IMR-90 (cell line): Measurements from ENCODE around the gene C8A. TPM values are rescaled to one million over a fixed set of nuclear protein-coding genes. Genes with fewer than 3 reads are reported as not detected.

ENCODE experiments used
- ATAC-seq: fragments of 200-7000 bp; cut with Tn5 transposase; 2 replicates; pipeline ENCODE4 v1.9.1; 2020; ENCODE audit warnings: low read depth, mild to moderate bottlenecking, moderate library complexity
- BruUV-seq: library from RNA; stranded (reverse); fragments of 400-500 nt; replicated peaks from 2 replicates; lab custom pipeline; 2021; lab: Mats Ljungman, UMichigan
- CTCF ChIA-PET: fragments of 300-600 bp; formaldehyde crosslinking; extraction: SDS; loops from one replicate; lab custom pipeline; 2021; ENCODE audit warnings: antibody characterized with exemption; lab: Yijun Ruan, JAX
- POLR2A ChIA-PET: fragments of 300-600 bp; sonication (Branson Sonifier 250); formaldehyde crosslinking; loops from one replicate; lab custom pipeline; 2022; ENCODE audit warnings: antibody characterized with exemption; ENCODE audit not compliant: unreplicated experiment; lab: Charles Lee
- DNase-seq: peaks from one replicate; pipeline ENCODE4 v3.0.0; 2013
- H2AFZ ChIP-seq: replicated peaks from 2 replicates; pipeline ENCODE3; 2013; ENCODE audit warnings: low read length, mild to moderate bottlenecking; ENCODE audit not compliant: poor library complexity
- H2AK5ac ChIP-seq: 2 replicates; pipeline ENCODE4 v1.6.1; 2013; ENCODE audit warnings: low read depth, low read length, inconsistent platforms
- H2AK9ac ChIP-seq: replicated peaks from 2 replicates; pipeline ENCODE3; 2013; ENCODE audit warnings: mild to moderate bottlenecking, low read depth, low read length, moderate library complexity; ENCODE audit not compliant: poor library complexity
- H2BK120ac ChIP-seq: 2 replicates; pipeline ENCODE4 v1.6.1; 2013; ENCODE audit warnings: low read depth, low read length, inconsistent platforms
- H2BK15ac ChIP-seq: 3 replicates; pipeline ENCODE4 v1.6.1; 2013; ENCODE audit warnings: low read depth, low read length, inconsistent platforms
- H2BK20ac ChIP-seq: 2 replicates; pipeline ENCODE4 v1.6.1; 2013; ENCODE audit warnings: low read depth, mild to moderate bottlenecking, inconsistent platforms, low read length, moderate library complexity
- H2BK5ac ChIP-seq: 2 replicates; pipeline ENCODE4 v1.6.1; 2013; ENCODE audit warnings: mild to moderate bottlenecking, low read depth, low read length, inconsistent platforms; ENCODE audit not compliant: poor library complexity, severe bottlenecking
- H3K14ac ChIP-seq: replicated peaks from 2 replicates; pipeline ENCODE4 v1.6.1; 2013; ENCODE audit warnings: low read depth, low read length, inconsistent platforms
- H3K18ac ChIP-seq: 2 replicates; pipeline ENCODE4 v1.6.1; 2013; ENCODE audit warnings: low read depth, low read length, control low read depth
- H3K23ac ChIP-seq: 2 replicates; pipeline ENCODE4 v1.6.1; 2013; ENCODE audit warnings: low read depth, low read length, inconsistent platforms
- H3K27ac ChIP-seq: 2 replicates; pipeline ENCODE4 v1.5.1; 2013; ENCODE audit warnings: mild to moderate bottlenecking, control low read depth, low read length; ENCODE audit not compliant: insufficient read depth
- H3K27me3 ChIP-seq: 2 replicates; pipeline ENCODE4 v1.6.1; 2013; ENCODE audit warnings: low read length; ENCODE audit not compliant: control insufficient read depth, insufficient read depth
- H3K36me3 ChIP-seq: 2 replicates; pipeline ENCODE4 v1.6.1; 2013; ENCODE audit warnings: low read length, mixed read lengths; ENCODE audit not compliant: control insufficient read depth, insufficient read depth
- H3K4ac ChIP-seq: 2 replicates; pipeline ENCODE4 v1.6.1; 2013; ENCODE audit warnings: low read depth, low read length, inconsistent platforms
- H3K4me1 ChIP-seq: 2 replicates; pipeline ENCODE4 v1.6.1; 2013; ENCODE audit warnings: low read length, mixed read lengths; ENCODE audit not compliant: control insufficient read depth, insufficient read depth
- H3K4me2 ChIP-seq: 2 replicates; pipeline ENCODE4 v1.6.1; 2013; ENCODE audit warnings: low read depth, mild to moderate bottlenecking, control low read depth, low read length, moderate library complexity
- H3K4me3 ChIP-seq: 2 replicates; pipeline ENCODE4 v1.5.1; 2013; ENCODE audit warnings: low read depth, mild to moderate bottlenecking, control low read depth, low read length, moderate library complexity; ENCODE audit not compliant: insufficient read depth
- H3K56ac ChIP-seq: 2 replicates; pipeline ENCODE4 v1.6.1; 2013; ENCODE audit warnings: low read length, inconsistent platforms; ENCODE audit not compliant: insufficient read depth; ENCODE audit errors: extremely low read depth
- H3K79me1 ChIP-seq, 2 experiments: 2 replicates each; pipeline ENCODE4 v1.6.1; 2013; ENCODE audit warnings: low read length in 2 of 2, inconsistent platforms in 1 of 2, low read depth in 1 of 2
- H3K9ac ChIP-seq: 2 replicates; pipeline ENCODE4 v1.6.1; 2013; ENCODE audit warnings: low read depth, low read length, control low read depth
- H3K9me1 ChIP-seq: 2 replicates; pipeline ENCODE4 v1.6.1; 2013; ENCODE audit warnings: low read length, inconsistent platforms; ENCODE audit not compliant: insufficient read depth
- H3K9me3 ChIP-seq: 2 replicates; pipeline ENCODE4 v1.6.1; 2013; ENCODE audit warnings: low read length; ENCODE audit not compliant: control insufficient read depth, insufficient read depth
- H4K20me1 ChIP-seq: 2 replicates; pipeline ENCODE4 v1.6.1; 2013; ENCODE audit warnings: low read length, inconsistent platforms; ENCODE audit not compliant: insufficient read depth
- H4K5ac ChIP-seq: 2 replicates; pipeline ENCODE4 v1.6.1; 2013; ENCODE audit warnings: mild to moderate bottlenecking, low read depth, low read length, control low read depth
- H4K8ac ChIP-seq, 2 experiments: 2 replicates each; pipeline ENCODE4 v1.6.1; 2013; ENCODE audit warnings: low read depth in 2 of 2, low read length in 2 of 2, control low read depth in 1 of 2, inconsistent platforms in 1 of 2
- H4K91ac ChIP-seq: 2 replicates; pipeline ENCODE4 v1.6.1; 2013; ENCODE audit warnings: low read depth, low read length, inconsistent platforms; ENCODE audit not compliant: insufficient read depth
- BHLHE40 ChIP-seq: fragments of 150-350 bp; IDR thresholded peaks from 2 replicates; pipeline ENCODE4 v1.6.1; 2016; ENCODE audit warnings: mild to moderate bottlenecking, low read depth, low read length
- CHD1 ChIP-seq: IDR thresholded peaks from 2 replicates; pipeline ENCODE4 v1.6.1; 2012; ENCODE audit warnings: low read depth, low read length, improper control_type of control experiment
- MAFK ChIP-seq: IDR thresholded peaks from 2 replicates; pipeline ENCODE4 v1.6.1; 2012; ENCODE audit warnings: low read depth, low read length, improper control_type of control experiment
- MAZ ChIP-seq: IDR thresholded peaks from 2 replicates; pipeline ENCODE4 v1.6.1; 2012; ENCODE audit warnings: low read depth, mild to moderate bottlenecking, low read length, improper control_type of control experiment, moderate library complexity, borderline replicate concordance
- MXI1 ChIP-seq: IDR thresholded peaks from 2 replicates; pipeline ENCODE4 v1.6.1; 2012; ENCODE audit warnings: low read depth, mild to moderate bottlenecking, low read length, moderate library complexity, borderline replicate concordance
- NFE2L2 ChIP-seq: fragments of 150-350 bp; IDR thresholded peaks from 2 replicates; pipeline ENCODE4 v1.6.1; 2016; ENCODE audit warnings: low read depth, mild to moderate bottlenecking, low read length
- RAD21 ChIP-seq: IDR thresholded peaks from 2 replicates; pipeline ENCODE4 v1.6.1; 2012; ENCODE audit warnings: low read length, improper control_type of control experiment
- WGBS, 2 experiments: methylation state at CpG; one replicate each; pipeline versions ENCODE4 v1.1.5 to v1.1.7; 2013; ENCODE audit warnings: missing lambda C conversion rate in 2 of 2; ENCODE audit not compliant: insufficient read length in 1 of 2; ENCODE audit errors: extremely low coverage in 2 of 2; 5-methylcytosine and 5-hydroxymethylcytosine counted together
- dilution Hi-C: fragments of 300-500 bp; cut with HindIII; formaldehyde crosslinking; loops from one replicate; pipeline ENCODE4 v1.14.3; 2018; ENCODE audit warnings: low sequenced_read_pairs; ENCODE audit not compliant: unreplicated experiment
- in situ Hi-C: fragments of 300-500 bp; cut with MboI; formaldehyde crosslinking; loops from 3 replicates; pipeline ENCODE4 v1.14.3; 2019; ENCODE audit warnings: low sequenced_read_pairs, inconsistent platforms, mixed read lengths
- intact Hi-C: fragments of 100-400 bp; cut with micrococcal nuclease; formaldehyde crosslinking; loops from 2 replicates; pipeline ENCODE4 v1.10.0; 2022
- polyA plus RNA-seq, 3 experiments: library from polyadenylated mRNA; depleted of rRNA; stranded (reverse); fragments of >200 nt; gene quantifications; 2 replicates each; pipeline ENCODE4 v1.2.3, GENCODE V29; 2012; ENCODE audit warnings: low replicate concordance in 1 of 3
- total RNA-seq: library from RNA; depleted of rRNA; stranded (reverse); fragments of >200 nt; gene quantifications from 2 replicates; pipeline ENCODE4 v1.2.3, GENCODE V29; 2012
- TF ChIP-seq, protein P1 (sequence below): conservative IDR thresholded peaks from 2 replicates; pipeline ENCODE4 v1.5.1; 2012; ENCODE audit warnings: mild to moderate bottlenecking, low read depth, low read length, improper control_type of control experiment
- TF ChIP-seq, protein P2 (sequence below): fragments of 150-350 bp; IDR thresholded peaks from 2 replicates; pipeline ENCODE4 v1.6.1; 2017; ENCODE audit warnings: mild to moderate bottlenecking, antibody characterized with exemption, low read length, low read depth

Gene C8A
- total and polyA plus RNA-seq, 2 of the 4 experiments (the other 2 are of a cell fraction) = not detected

DNA sequence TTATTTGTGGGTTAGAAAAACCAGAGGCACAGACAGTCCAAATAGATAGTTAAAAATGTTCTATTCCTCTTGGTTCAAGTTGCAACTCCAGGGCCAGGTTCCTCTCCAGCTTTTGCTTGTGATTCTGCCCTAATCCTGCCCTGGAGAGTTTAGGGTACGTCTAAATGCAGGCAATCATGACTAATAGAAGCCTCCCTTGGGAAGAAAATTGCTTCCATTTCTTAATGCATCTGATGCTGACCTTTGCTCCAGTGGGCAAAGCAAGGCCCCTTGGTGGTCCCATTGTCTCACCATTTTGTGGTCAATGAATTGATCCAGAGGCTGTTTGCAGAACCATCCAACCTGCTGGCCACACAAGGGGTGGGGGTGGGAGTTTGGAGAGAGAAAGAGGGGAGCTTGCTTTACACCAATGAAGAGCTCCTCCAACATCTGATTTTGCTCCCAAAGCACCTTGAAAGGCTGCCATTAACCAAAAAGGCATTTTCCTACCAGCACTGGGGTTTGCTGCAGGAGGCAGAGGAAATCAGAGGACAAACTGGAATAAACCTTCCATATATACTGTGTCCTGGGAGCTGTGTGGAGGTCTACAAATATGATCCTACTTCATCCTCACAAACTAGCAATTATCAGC, 79.9 kb downstream of the C8A start:
- no TSS peak for BruUV-seq
- no CpG with 5 or more reads among the region's 1 CpG for WGBS, 2 experiments
- no peak overlapping the region for H3K4me3 ChIP-seq
- H3K4ac ChIP-seq = no peak overlapping the region
- no peaks in the 10 kb centered on the region for H3K79me1 ChIP-seq
- H3K56ac ChIP-seq = no peak overlapping the region
- H3K4me1 ChIP-seq = no peaks in the 10 kb centered on the region; the same call in 1 of the 2 replicates
- ChIA-PET POLR2A (interaction anchor here (1.0 kb wide), 1 partner anchor 14 kb away, joined by 3 read pairs; no protein-coding TSS in a partner anchor), CTCF (no interaction called here)
- H3K18ac ChIP-seq = no peak overlapping the region
- H3K27me3 ChIP-seq = peaks cover 7% of the 10 kb centered on the region
- no peaks in the 10 kb centered on the region for H3K9me1 ChIP-seq
- H4K8ac ChIP-seq = no peak overlapping the region
- H4K91ac ChIP-seq = no peak overlapping the region
- H3K14ac ChIP-seq = no peak overlapping the region
- H2AK9ac ChIP-seq = no peak overlapping the region
- dilution Hi-C loops (no loop called here), in situ Hi-C loops (no loop called here), intact Hi-C loops (no loop called here)
- H2AFZ ChIP-seq = no peak overlapping the region
- no peaks in the 10 kb centered on the region for H3K9me3 ChIP-seq
- H2BK20ac ChIP-seq = no peak overlapping the region
- no peak overlapping the region for H2BK5ac ChIP-seq
- DNase-seq = peak; percentile 9
- H2BK120ac ChIP-seq = no peak overlapping the region
- TF ChIP-seq CHD1 = no peak
- no peak for TF ChIP-seq MAFK
- no peak for TF ChIP-seq BHLHE40
- no peak for TF ChIP-seq RAD21
- no peak for TF ChIP-seq NFE2L2
- no peak for TF ChIP-seq MXI1
- TF ChIP-seq, protein P1, sequence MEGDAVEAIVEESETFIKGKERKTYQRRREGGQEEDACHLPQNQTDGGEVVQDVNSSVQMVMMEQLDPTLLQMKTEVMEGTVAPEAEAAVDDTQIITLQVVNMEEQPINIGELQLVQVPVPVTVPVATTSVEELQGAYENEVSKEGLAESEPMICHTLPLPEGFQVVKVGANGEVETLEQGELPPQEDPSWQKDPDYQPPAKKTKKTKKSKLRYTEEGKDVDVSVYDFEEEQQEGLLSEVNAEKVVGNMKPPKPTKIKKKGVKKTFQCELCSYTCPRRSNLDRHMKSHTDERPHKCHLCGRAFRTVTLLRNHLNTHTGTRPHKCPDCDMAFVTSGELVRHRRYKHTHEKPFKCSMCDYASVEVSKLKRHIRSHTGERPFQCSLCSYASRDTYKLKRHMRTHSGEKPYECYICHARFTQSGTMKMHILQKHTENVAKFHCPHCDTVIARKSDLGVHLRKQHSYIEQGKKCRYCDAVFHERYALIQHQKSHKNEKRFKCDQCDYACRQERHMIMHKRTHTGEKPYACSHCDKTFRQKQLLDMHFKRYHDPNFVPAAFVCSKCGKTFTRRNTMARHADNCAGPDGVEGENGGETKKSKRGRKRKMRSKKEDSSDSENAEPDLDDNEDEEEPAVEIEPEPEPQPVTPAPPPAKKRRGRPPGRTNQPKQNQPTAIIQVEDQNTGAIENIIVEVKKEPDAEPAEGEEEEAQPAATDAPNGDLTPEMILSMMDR = no peak
- TF ChIP-seq MAZ = no peak
- TF ChIP-seq, protein P2, sequence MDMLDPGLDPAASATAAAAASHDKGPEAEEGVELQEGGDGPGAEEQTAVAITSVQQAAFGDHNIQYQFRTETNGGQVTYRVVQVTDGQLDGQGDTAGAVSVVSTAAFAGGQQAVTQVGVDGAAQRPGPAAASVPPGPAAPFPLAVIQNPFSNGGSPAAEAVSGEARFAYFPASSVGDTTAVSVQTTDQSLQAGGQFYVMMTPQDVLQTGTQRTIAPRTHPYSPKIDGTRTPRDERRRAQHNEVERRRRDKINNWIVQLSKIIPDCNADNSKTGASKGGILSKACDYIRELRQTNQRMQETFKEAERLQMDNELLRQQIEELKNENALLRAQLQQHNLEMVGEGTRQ = no peak
- no peak overlapping the region for H3K23ac ChIP-seq
- no peak overlapping the region for H3K27ac ChIP-seq
- no peak overlapping the region for H2AK5ac ChIP-seq
- H4K5ac ChIP-seq = no peak overlapping the region
- no peak overlapping the region for H2BK15ac ChIP-seq
- no peaks in the 10 kb centered on the region for H3K36me3 ChIP-seq
- no peak overlapping the region for H3K4me2 ChIP-seq
- no peak; the same call in 1 of the 2 replicates for ATAC-seq
- no peak overlapping the region for H3K9ac ChIP-seq
- no peaks in the 10 kb centered on the region for H4K20me1 ChIP-seq
